HEK293 (cell line): ENCODE results near the gene ARIH2.

Source experiments
- CTCF ChIA-PET: fragments of 350-600 bp; formaldehyde crosslinking; extraction: SDS; loops from one replicate; lab custom pipeline; 2021; ENCODE audit warnings: antibody characterized with exemption; lab: Yijun Ruan, JAX
- POLR2A ChIA-PET: fragments of 300-600 bp; formaldehyde crosslinking; extraction: SDS; loops from one replicate; lab custom pipeline; 2020; ENCODE audit warnings: antibody characterized with exemption, inconsistent platforms; lab: Yijun Ruan, JAX
- H3K27ac ChIP-seq: fragments of 200-500 bp; sonication (Bioruptor generic); 2 replicates; pipeline ENCODE4 v1.5.1; 2014; ENCODE audit warnings: low read depth, low read length, control low read depth, inconsistent platforms; ENCODE audit errors: extremely low read depth
- H3K36me3 ChIP-seq, 2 experiments: fragments of 200-500 bp in 1 of 2; sonication (Bioruptor generic) in 1 of 2; 1 replicate in 1 of 2; 2 replicates in 1 of 2; pipeline ENCODE4 v1.5.1; 2014 to 2017; ENCODE audit warnings: inconsistent platforms in 2 of 2, low read length in 2 of 2; ENCODE audit not compliant: control insufficient read depth in 2 of 2, insufficient read depth in 1 of 2
- H3K4me1 ChIP-seq: fragments of 200-500 bp; sonication (Bioruptor generic); 2 replicates; pipeline ENCODE4 v1.5.1; 2014; ENCODE audit warnings: mild to moderate bottlenecking, low read length, inconsistent platforms; ENCODE audit not compliant: control insufficient read depth, insufficient read depth
- H3K4me3 ChIP-seq: 2 replicates; pipeline ENCODE4 v1.5.1; 2011; ENCODE audit warnings: low read depth, mild to moderate bottlenecking, control low read depth, low read length, moderate library complexity
- H3K9me3 ChIP-seq: fragments of 200-500 bp; sonication (Bioruptor generic); 2 replicates; pipeline ENCODE4 v1.5.1; 2014; ENCODE audit warnings: low read depth, low read length, inconsistent platforms; ENCODE audit not compliant: control insufficient read depth, insufficient read depth
- BCL6B ChIP-seq: fragments of 450-650 bp; formaldehyde crosslinking; IDR thresholded peaks from 2 replicates; pipeline ENCODE4 v1.5.1; 2017; ENCODE audit warnings: missing biosample characterization, missing genetic modification characterization
- OVOL3 ChIP-seq: fragments of 450-650 bp; formaldehyde crosslinking; IDR thresholded peaks from 2 replicates; pipeline ENCODE4 v1.5.1; 2016; ENCODE audit warnings: missing biosample characterization, missing genetic modification characterization
- YY2 ChIP-seq: fragments of 450-650 bp; formaldehyde crosslinking; IDR thresholded peaks from 2 replicates; pipeline ENCODE4 v1.5.1; 2016; ENCODE audit warnings: missing biosample characterization, missing genetic modification characterization
- ZNF132 ChIP-seq: fragments of 450-650 bp; formaldehyde crosslinking; IDR thresholded peaks from 2 replicates; pipeline ENCODE4 v1.5.1; 2017; ENCODE audit warnings: missing biosample characterization, missing genetic modification characterization, borderline replicate concordance
- ZNF138 ChIP-seq: fragments of 450-650 bp; formaldehyde crosslinking; IDR thresholded peaks from 2 replicates; pipeline ENCODE4 v1.5.1; 2016; ENCODE audit warnings: missing biosample characterization, missing genetic modification characterization, borderline replicate concordance
- ZNF174 ChIP-seq: fragments of 450-650 bp; formaldehyde crosslinking; IDR thresholded peaks from 2 replicates; pipeline ENCODE4 v1.5.0; 2017; ENCODE audit warnings: missing biosample characterization, mild to moderate bottlenecking, missing genetic modification characterization
- ZNF184 ChIP-seq: fragments of 450-650 bp; IDR thresholded peaks from 2 replicates; pipeline ENCODE4 v1.5.1; 2018; ENCODE audit warnings: missing biosample characterization, mild to moderate bottlenecking, missing genetic modification characterization
- ZNF292 ChIP-seq: fragments of 450-650 bp; formaldehyde crosslinking; IDR thresholded peaks from 2 replicates; pipeline ENCODE4 v1.5.1; 2016; ENCODE audit warnings: low read depth, missing biosample characterization, missing genetic modification characterization, borderline replicate concordance
- ZNF488 ChIP-seq: fragments of 450-650 bp; formaldehyde crosslinking; IDR thresholded peaks from 2 replicates; pipeline ENCODE4 v1.5.1; 2016; ENCODE audit warnings: missing biosample characterization, missing genetic modification characterization
- ZNF530 ChIP-seq: fragments of 450-650 bp; formaldehyde crosslinking; IDR thresholded peaks from 2 replicates; pipeline ENCODE4 v1.5.1; 2016; ENCODE audit warnings: low read depth, missing biosample characterization, missing genetic modification characterization
- ZNF549 ChIP-seq: fragments of 450-650 bp; IDR thresholded peaks from 2 replicates; pipeline ENCODE4 v1.5.1; 2018; ENCODE audit warnings: missing biosample characterization, missing genetic modification characterization, mild to moderate bottlenecking, inconsistent platforms, moderate library complexity
- ZNF555 ChIP-seq: fragments of 450-650 bp; formaldehyde crosslinking; conservative IDR thresholded peaks from 2 replicates; pipeline ENCODE4 v1.5.1; 2017; ENCODE audit warnings: missing biosample characterization, mild to moderate bottlenecking, missing genetic modification characterization, inconsistent platforms
- ZNF621 ChIP-seq: fragments of 450-650 bp; formaldehyde crosslinking; IDR thresholded peaks from 2 replicates; pipeline ENCODE4 v1.5.1; 2017; ENCODE audit warnings: missing biosample characterization, missing genetic modification characterization
- TF ChIP-seq, protein P1 (sequence below): fragments of 450-650 bp; formaldehyde crosslinking; IDR thresholded peaks from 2 replicates; pipeline ENCODE4 v1.5.1; 2017; ENCODE audit warnings: missing biosample characterization, missing genetic modification characterization
- TF ChIP-seq, protein P2 (sequence below): fragments of 450-650 bp; formaldehyde crosslinking; IDR thresholded peaks from 2 replicates; pipeline ENCODE4 v1.5.1; 2016; ENCODE audit warnings: missing biosample characterization, missing genetic modification characterization
- TF ChIP-seq, protein P3 (sequence below): fragments of 450-650 bp; formaldehyde crosslinking; IDR thresholded peaks from 2 replicates; pipeline ENCODE4 v1.5.1; 2016; ENCODE audit warnings: missing biosample characterization, missing genetic modification characterization
- TF ChIP-seq, protein P4 (sequence below): fragments of 450-650 bp; formaldehyde crosslinking; IDR thresholded peaks from 2 replicates; pipeline ENCODE4 v1.5.1; 2017; ENCODE audit warnings: missing biosample characterization, missing genetic modification characterization
- TF ChIP-seq, protein P5 (sequence below): fragments of 450-650 bp; formaldehyde crosslinking; IDR thresholded peaks from 2 replicates; pipeline ENCODE4 v1.5.1; 2016; ENCODE audit warnings: missing biosample characterization, missing genetic modification characterization

ARIH2 gene

GRCh38 chr3:49030321-49030720 lies 111.7 kb downstream of the ARIH2 start (continued):
- TF ChIP-seq, protein P1, sequence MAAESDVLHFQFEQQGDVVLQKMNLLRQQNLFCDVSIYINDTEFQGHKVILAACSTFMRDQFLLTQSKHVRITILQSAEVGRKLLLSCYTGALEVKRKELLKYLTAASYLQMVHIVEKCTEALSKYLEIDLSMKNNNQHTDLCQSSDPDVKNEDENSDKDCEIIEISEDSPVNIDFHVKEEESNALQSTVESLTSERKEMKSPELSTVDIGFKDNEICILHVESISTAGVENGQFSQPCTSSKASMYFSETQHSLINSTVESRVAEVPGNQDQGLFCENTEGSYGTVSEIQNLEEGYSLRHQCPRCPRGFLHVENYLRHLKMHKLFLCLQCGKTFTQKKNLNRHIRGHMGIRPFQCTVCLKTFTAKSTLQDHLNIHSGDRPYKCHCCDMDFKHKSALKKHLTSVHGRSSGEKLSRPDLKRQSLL: no peak
- TF ChIP-seq YY2 (no peak), ZNF132 (no peak)

- Histone ChIP-seq H3K4me1 (no peaks in the 10 kb centered on the region), H3K4me3 (no peak overlapping the region), H3K36me3 (peaks cover 10 to 82% of the 10 kb centered on the region in 2 experiments; a peak in 2 of 3 replicates), H3K27ac (no peak overlapping the region), H3K9me3 (no peaks in the 10 kb centered on the region)
- ChIA-PET POLR2A (no interaction called here), CTCF (no interaction called here)
- no peak for TF ChIP-seq OVOL3 (tag by site-specific recombination)
- no peak for TF ChIP-seq ZNF488 (tag by site-specific recombination)
- TF ChIP-seq ZNF530 (tag by site-specific recombination): no peak
- TF ChIP-seq ZNF138: no peak
- TF ChIP-seq, protein P2, sequence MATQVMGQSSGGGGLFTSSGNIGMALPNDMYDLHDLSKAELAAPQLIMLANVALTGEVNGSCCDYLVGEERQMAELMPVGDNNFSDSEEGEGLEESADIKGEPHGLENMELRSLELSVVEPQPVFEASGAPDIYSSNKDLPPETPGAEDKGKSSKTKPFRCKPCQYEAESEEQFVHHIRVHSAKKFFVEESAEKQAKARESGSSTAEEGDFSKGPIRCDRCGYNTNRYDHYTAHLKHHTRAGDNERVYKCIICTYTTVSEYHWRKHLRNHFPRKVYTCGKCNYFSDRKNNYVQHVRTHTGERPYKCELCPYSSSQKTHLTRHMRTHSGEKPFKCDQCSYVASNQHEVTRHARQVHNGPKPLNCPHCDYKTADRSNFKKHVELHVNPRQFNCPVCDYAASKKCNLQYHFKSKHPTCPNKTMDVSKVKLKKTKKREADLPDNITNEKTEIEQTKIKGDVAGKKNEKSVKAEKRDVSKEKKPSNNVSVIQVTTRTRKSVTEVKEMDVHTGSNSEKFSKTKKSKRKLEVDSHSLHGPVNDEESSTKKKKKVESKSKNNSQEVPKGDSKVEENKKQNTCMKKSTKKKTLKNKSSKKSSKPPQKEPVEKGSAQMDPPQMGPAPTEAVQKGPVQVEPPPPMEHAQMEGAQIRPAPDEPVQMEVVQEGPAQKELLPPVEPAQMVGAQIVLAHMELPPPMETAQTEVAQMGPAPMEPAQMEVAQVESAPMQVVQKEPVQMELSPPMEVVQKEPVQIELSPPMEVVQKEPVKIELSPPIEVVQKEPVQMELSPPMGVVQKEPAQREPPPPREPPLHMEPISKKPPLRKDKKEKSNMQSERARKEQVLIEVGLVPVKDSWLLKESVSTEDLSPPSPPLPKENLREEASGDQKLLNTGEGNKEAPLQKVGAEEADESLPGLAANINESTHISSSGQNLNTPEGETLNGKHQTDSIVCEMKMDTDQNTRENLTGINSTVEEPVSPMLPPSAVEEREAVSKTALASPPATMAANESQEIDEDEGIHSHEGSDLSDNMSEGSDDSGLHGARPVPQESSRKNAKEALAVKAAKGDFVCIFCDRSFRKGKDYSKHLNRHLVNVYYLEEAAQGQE: no peak
- TF ChIP-seq BCL6B (tag by site-specific recombination): no peak
- no peak for TF ChIP-seq ZNF174 (tag by site-specific recombination)
- TF ChIP-seq ZNF549: no peak
- TF ChIP-seq, protein P3, sequence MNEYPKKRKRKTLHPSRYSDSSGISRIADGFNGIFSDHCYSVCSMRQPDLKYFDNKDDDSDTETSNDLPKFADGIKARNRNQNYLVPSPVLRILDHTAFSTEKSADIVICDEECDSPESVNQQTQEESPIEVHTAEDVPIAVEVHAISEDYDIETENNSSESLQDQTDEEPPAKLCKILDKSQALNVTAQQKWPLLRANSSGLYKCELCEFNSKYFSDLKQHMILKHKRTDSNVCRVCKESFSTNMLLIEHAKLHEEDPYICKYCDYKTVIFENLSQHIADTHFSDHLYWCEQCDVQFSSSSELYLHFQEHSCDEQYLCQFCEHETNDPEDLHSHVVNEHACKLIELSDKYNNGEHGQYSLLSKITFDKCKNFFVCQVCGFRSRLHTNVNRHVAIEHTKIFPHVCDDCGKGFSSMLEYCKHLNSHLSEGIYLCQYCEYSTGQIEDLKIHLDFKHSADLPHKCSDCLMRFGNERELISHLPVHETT (tag by site-specific recombination): no peak
- TF ChIP-seq ZNF184 (tag by site-specific recombination): no peak
- TF ChIP-seq ZNF621 (tag by site-specific recombination): no peak
- no peak for TF ChIP-seq ZNF555 (tag by site-specific recombination)
- TF ChIP-seq, protein P4, sequence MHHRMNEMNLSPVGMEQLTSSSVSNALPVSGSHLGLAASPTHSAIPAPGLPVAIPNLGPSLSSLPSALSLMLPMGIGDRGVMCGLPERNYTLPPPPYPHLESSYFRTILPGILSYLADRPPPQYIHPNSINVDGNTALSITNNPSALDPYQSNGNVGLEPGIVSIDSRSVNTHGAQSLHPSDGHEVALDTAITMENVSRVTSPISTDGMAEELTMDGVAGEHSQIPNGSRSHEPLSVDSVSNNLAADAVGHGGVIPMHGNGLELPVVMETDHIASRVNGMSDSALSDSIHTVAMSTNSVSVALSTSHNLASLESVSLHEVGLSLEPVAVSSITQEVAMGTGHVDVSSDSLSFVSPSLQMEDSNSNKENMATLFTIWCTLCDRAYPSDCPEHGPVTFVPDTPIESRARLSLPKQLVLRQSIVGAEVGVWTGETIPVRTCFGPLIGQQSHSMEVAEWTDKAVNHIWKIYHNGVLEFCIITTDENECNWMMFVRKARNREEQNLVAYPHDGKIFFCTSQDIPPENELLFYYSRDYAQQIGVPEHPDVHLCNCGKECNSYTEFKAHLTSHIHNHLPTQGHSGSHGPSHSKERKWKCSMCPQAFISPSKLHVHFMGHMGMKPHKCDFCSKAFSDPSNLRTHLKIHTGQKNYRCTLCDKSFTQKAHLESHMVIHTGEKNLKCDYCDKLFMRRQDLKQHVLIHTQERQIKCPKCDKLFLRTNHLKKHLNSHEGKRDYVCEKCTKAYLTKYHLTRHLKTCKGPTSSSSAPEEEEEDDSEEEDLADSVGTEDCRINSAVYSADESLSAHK (tag by site-specific recombination): no peak
- TF ChIP-seq, protein P5, sequence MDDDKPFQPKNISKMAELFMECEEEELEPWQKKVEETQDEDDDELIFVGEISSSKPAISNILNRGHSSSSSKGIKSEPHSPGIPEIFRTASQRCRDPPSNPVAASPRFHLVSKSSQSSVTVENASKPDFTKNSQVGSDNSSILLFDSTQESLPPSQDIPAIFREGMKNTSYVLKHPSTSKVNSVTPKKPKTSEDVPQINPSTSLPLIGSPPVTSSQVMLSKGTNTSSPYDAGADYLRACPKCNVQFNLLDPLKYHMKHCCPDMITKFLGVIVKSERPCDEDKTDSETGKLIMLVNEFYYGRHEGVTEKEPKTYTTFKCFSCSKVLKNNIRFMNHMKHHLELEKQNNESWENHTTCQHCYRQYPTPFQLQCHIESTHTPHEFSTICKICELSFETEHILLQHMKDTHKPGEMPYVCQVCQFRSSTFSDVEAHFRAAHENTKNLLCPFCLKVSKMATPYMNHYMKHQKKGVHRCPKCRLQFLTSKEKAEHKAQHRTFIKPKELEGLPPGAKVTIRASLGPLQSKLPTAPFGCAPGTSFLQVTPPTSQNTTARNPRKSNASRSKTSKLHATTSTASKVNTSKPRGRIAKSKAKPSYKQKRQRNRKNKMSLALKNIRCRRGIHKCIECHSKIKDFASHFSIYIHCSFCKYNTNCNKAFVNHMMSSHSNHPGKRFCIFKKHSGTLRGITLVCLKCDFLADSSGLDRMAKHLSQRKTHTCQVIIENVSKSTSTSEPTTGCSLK (tag by site-specific recombination): no peak
- no peak for TF ChIP-seq ZNF292 (tag by site-specific recombination)
These were observed 114.1 kb downstream of the ARIH2 start for GRCh38 chr3:49032646-49033304.
